Upper lobe of left lung (tissue), 4 donors: Measurements from ENCODE around the gene ANKRD44.

Source experiments
- EP300 ChIP-seq, 4 donors: sonication (generic); formaldehyde crosslinking; IDR thresholded peaks; one replicate each; pipeline ENCODE4 v1.5.1; 2017; ENCODE audit warnings: antibody characterized with exemption in 4 of 4, control low read depth in 2 of 4
- POLR2A ChIP-seq, 4 donors: fragments of 450-650 bp; IDR thresholded peaks; one replicate each; pipeline ENCODE4 v1.5.1; 2016 to 2017; ENCODE audit warnings: antibody characterized with exemption in 4 of 4, mild to moderate bottlenecking in 2 of 4
- TF ChIP-seq, protein P1 (sequence below), 6 experiments: fragments of 450-650 bp in 4 of 6; fragments of 200-600 bp in 2 of 6; sonication (generic) in 2 of 6; IDR thresholded peaks; one replicate each; pipeline ENCODE4 v1.5.1; 2016 to 2019; ENCODE audit warnings: antibody characterized with exemption in 6 of 6

DNA sequence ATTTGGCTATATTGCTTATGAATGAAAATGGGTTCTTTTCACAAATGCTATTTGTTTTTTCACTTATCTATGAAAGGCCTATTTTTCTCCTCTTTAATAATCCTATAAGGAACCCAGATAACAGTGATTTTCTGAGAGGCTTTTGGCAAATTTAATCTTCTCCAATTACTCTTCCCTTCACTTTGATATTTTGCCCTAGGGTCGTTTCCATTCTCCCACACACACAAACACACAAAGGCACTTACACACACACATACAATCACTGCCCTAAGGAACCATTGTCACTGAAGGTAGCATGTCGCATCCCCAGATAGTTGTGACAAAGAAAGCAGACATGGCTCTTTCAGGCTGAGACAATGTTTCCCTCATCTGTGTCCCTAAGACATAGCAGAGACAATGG lies 213.9 kb downstream of the ANKRD44 start:
- TF ChIP-seq POLR2A (IDR thresholded peaks at IDR 0.05) (no peak), EP300 (IDR thresholded peaks at IDR 0.05) (no peak)
- TF ChIP-seq, protein P1, sequence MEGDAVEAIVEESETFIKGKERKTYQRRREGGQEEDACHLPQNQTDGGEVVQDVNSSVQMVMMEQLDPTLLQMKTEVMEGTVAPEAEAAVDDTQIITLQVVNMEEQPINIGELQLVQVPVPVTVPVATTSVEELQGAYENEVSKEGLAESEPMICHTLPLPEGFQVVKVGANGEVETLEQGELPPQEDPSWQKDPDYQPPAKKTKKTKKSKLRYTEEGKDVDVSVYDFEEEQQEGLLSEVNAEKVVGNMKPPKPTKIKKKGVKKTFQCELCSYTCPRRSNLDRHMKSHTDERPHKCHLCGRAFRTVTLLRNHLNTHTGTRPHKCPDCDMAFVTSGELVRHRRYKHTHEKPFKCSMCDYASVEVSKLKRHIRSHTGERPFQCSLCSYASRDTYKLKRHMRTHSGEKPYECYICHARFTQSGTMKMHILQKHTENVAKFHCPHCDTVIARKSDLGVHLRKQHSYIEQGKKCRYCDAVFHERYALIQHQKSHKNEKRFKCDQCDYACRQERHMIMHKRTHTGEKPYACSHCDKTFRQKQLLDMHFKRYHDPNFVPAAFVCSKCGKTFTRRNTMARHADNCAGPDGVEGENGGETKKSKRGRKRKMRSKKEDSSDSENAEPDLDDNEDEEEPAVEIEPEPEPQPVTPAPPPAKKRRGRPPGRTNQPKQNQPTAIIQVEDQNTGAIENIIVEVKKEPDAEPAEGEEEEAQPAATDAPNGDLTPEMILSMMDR (IDR thresholded peaks at IDR 0.05): no peak
